ENCODE data around the gene MTCH1. TPM values are rescaled to one million over a fixed set of nuclear protein-coding genes. Genes with fewer than 3 reads are reported as not detected.

Gene MTCH1
- total RNA-seq, 1 donor from 2014 or later, result 151 TPM

- peak overlapping the region; percentile 58 for H3K27ac Mint-ChIP-seq
- peaks cover 11% of the 10 kb centered on the region for H3K36me3 Mint-ChIP-seq
- DNase-seq (ENCODE audit: low spot score in 2 of 2, unreplicated experiment in 2 of 2), result no peak
- H3K4me1 Mint-ChIP-seq, result peaks cover 32% of the 10 kb centered on the region
- H3K4me3 Mint-ChIP-seq, result no peak overlapping the region
- H3K27me3 Mint-ChIP-seq (ENCODE audit: low read depth), result no peaks in the 10 kb centered on the region
- no peak for TF ChIP-seq CTCF (IDR thresholded peaks at IDR 0.05; ENCODE audit: unreplicated experiment)
- no peaks in the 10 kb centered on the region for H3K9me3 Mint-ChIP-seq
Measured at GRCh38 chr6:36980129-36980528, 5.9 kb downstream of the MTCH1 start.

GRCh38 chr6:36979347-36979742 lies 6.7 kb downstream of the MTCH1 start:
- H3K27ac Mint-ChIP-seq, result peak overlapping the region; percentile 36
- no peaks in the 10 kb centered on the region for H3K9me3 Mint-ChIP-seq
- no peaks in the 10 kb centered on the region for H3K27me3 Mint-ChIP-seq (ENCODE audit: low read depth)
- no peak for TF ChIP-seq CTCF (IDR thresholded peaks at IDR 0.05; ENCODE audit: unreplicated experiment)
- no peak for DNase-seq (ENCODE audit: low spot score in 2 of 2, unreplicated experiment in 2 of 2)
- no peak overlapping the region for H3K4me3 Mint-ChIP-seq
- peaks cover 14% of the 10 kb centered on the region for H3K36me3 Mint-ChIP-seq
- peaks cover 32% of the 10 kb centered on the region for H3K4me1 Mint-ChIP-seq

- H3K9me3 Mint-ChIP-seq, result no peaks in the 10 kb centered on the region
- H3K27ac Mint-ChIP-seq, result peak overlapping the region; percentile 34
- H3K4me1 Mint-ChIP-seq, result peaks cover 32% of the 10 kb centered on the region
- DNase-seq (ENCODE audit: low spot score in 2 of 2, unreplicated experiment in 2 of 2), result no peak
- no peak overlapping the region for H3K4me3 Mint-ChIP-seq
- no peaks in the 10 kb centered on the region for H3K27me3 Mint-ChIP-seq (ENCODE audit: low read depth)
- peaks cover 16% of the 10 kb centered on the region for H3K36me3 Mint-ChIP-seq
- TF ChIP-seq CTCF (IDR thresholded peaks at IDR 0.05; ENCODE audit: unreplicated experiment), result no peak
Measured at GRCh38 chr6:36978421-36979346, 7.3 kb downstream of the MTCH1 start.

GRCh38 chr6:36977470-36977941 lies 8.5 kb downstream of the MTCH1 start:
- peaks cover 32% of the 10 kb centered on the region for H3K4me1 Mint-ChIP-seq
- no peak for TF ChIP-seq CTCF (IDR thresholded peaks at IDR 0.05; ENCODE audit: unreplicated experiment)
- peaks cover 22% of the 10 kb centered on the region for H3K36me3 Mint-ChIP-seq
- no peaks in the 10 kb centered on the region for H3K9me3 Mint-ChIP-seq
- H3K4me3 Mint-ChIP-seq, result no peak overlapping the region
- H3K27me3 Mint-ChIP-seq (ENCODE audit: low read depth), result no peaks in the 10 kb centered on the region
- no peak overlapping the region for H3K27ac Mint-ChIP-seq
- no peak for DNase-seq (ENCODE audit: low spot score in 2 of 2, unreplicated experiment in 2 of 2)

- H3K27me3 Mint-ChIP-seq (ENCODE audit: low read depth), result no peaks in the 10 kb centered on the region
- peaks cover 30% of the 10 kb centered on the region for H3K4me1 Mint-ChIP-seq
- H3K36me3 Mint-ChIP-seq, result peaks cover 26% of the 10 kb centered on the region
- H3K27ac Mint-ChIP-seq, result no peak overlapping the region
- no peak overlapping the region for H3K4me3 Mint-ChIP-seq
- DNase-seq (ENCODE audit: low spot score in 2 of 2, unreplicated experiment in 2 of 2), result no peak
- no peaks in the 10 kb centered on the region for H3K9me3 Mint-ChIP-seq
- TF ChIP-seq CTCF (IDR thresholded peaks at IDR 0.05; ENCODE audit: unreplicated experiment), result no peak
Measured at GRCh38 chr6:36976931-36977330, 9.1 kb downstream of the MTCH1 start.

Measured in mesothelial cell of epicardium (in vitro differentiated cells).